Panc1 (cell line): ENCODE measurements around the gene TMEM81. TPM values are rescaled to one million over a fixed set of nuclear protein-coding genes. Genes with fewer than 3 reads are reported as not detected.

Experiments used
- ATAC-seq: fragments of 200-7000 bp; cut with Tn5 transposase; 2 replicates; pipeline ENCODE4 v1.9.1; 2020; ENCODE audit warnings: mild to moderate bottlenecking, moderate library complexity
- BruUV-seq: library from RNA; stranded (reverse); fragments of 400-500 nt; replicated peaks from 2 replicates; lab custom pipeline; 2021; lab: Mats Ljungman, UMichigan
- CTCF ChIA-PET: fragments of 300-600 bp; sonication (Branson Sonifier 250); formaldehyde crosslinking; loops from one replicate; lab custom pipeline; 2022; ENCODE audit warnings: antibody characterized with exemption; lab: Charles Lee
- POLR2A ChIA-PET: fragments of 300-600 bp; sonication (Branson Sonifier 250); formaldehyde crosslinking; loops from one replicate; lab custom pipeline; 2022; ENCODE audit warnings: antibody characterized with exemption; lab: Charles Lee
- DNase-seq: peaks from one replicate; pipeline ENCODE4 v3.0.0-alpha.2; 2010; ENCODE audit warnings: low read depth, low spot score
- H3K27ac ChIP-seq: 2 replicates; pipeline ENCODE4 v1.5.1; 2011; ENCODE audit warnings: mild to moderate bottlenecking, low read length, inconsistent platforms
- H3K27me3 ChIP-seq: fragments of 200-500 bp; sonication (Bioruptor generic); 2 replicates; pipeline ENCODE4 v1.6.0; 2014; ENCODE audit warnings: low read length, inconsistent platforms; ENCODE audit not compliant: control insufficient read depth, insufficient read depth
- H3K36me3 ChIP-seq: fragments of 200-500 bp; sonication (Bioruptor generic); 2 replicates; pipeline ENCODE4 v1.5.1; 2014; ENCODE audit warnings: inconsistent platforms, mild to moderate bottlenecking, low read length, moderate library complexity; ENCODE audit not compliant: control insufficient read depth, insufficient read depth
- H3K4me1 ChIP-seq: 2 replicates; pipeline ENCODE4 v1.5.1; 2011; ENCODE audit warnings: inconsistent platforms, mild to moderate bottlenecking, low read length, moderate library complexity; ENCODE audit not compliant: control insufficient read depth, insufficient read depth
- H3K4me3 ChIP-seq, 2 experiments: 2 replicates each; pipeline ENCODE4 v1.5.1; 2011 to 2012; ENCODE audit warnings: low read depth in 2 of 2, low read length in 2 of 2, mild to moderate bottlenecking in 2 of 2, inconsistent platforms in 1 of 2, moderate library complexity in 1 of 2
- H3K9me3 ChIP-seq: fragments of 200-500 bp; sonication (Bioruptor generic); 2 replicates; pipeline ENCODE4 v1.5.1; 2014; ENCODE audit warnings: low read depth, mild to moderate bottlenecking, inconsistent platforms, low read length, moderate library complexity; ENCODE audit not compliant: control insufficient read depth, insufficient read depth
- CTCF ChIP-seq: fragments of 450-650 bp; IDR thresholded peaks from 2 replicates; pipeline ENCODE4 v1.5.1; 2017; ENCODE audit warnings: mild to moderate bottlenecking
- POLR2AphosphoS5 ChIP-seq: IDR thresholded peaks from 2 replicates; pipeline ENCODE4 v1.6.1; 2012; ENCODE audit warnings: mild to moderate bottlenecking, low read depth, low read length, moderate library complexity
- REST ChIP-seq, 2 experiments: IDR thresholded peaks; 2 replicates each; pipeline ENCODE4 v1.6.1; 2011 to 2012; ENCODE audit warnings: low read depth in 2 of 2, control low read depth in 1 of 2, low read length in 1 of 2, mild to moderate bottlenecking in 1 of 2, moderate library complexity in 1 of 2; ENCODE audit not compliant: insufficient read depth in 1 of 2
- SIN3A ChIP-seq: IDR thresholded peaks from 2 replicates; pipeline ENCODE4 v1.6.1; 2012; ENCODE audit warnings: low read depth, mild to moderate bottlenecking, low read length, moderate library complexity, borderline replicate concordance; ENCODE audit not compliant: insufficient read depth
- TCF7L2 ChIP-seq: IDR thresholded peaks from 2 replicates; pipeline ENCODE4 v1.6.1; 2011; ENCODE audit warnings: mild to moderate bottlenecking, low read depth, low read length, inconsistent platforms
- in situ Hi-C: cut with HindIII; loops from 2 replicates; pipeline ENCODE4 v1.10.0; 2016; ENCODE audit warnings: low sequenced_read_pairs, low pct_unique_long_range_greater_than_20kb
- intact Hi-C: fragments of 100-400 bp; cut with micrococcal nuclease; formaldehyde crosslinking; loops from one replicate; pipeline ENCODE4 v1.10.0; 2022; ENCODE audit not compliant: unreplicated experiment
- total RNA-seq: library from RNA; stranded (reverse); gene quantifications from one replicate; pipeline ENCODE4 v1.2.1, GENCODE V29; 2021; ENCODE audit not compliant: unreplicated experiment

The TMEM81 gene
- total RNA-seq, 1 experiment from 2014 or later = 4.0 TPM

- H3K36me3 ChIP-seq = no peaks in the 10 kb centered on the region
- TF ChIP-seq CTCF (no peak), POLR2AphosphoS5 (no peak), TCF7L2 (no peak), SIN3A (no peak), REST (IDR thresholded peaks at IDR 0.05; ENCODE audit: insufficient read depth in 1 of 2, low read depth in 2 of 2, low read length in 1 of 2) (no peak)
- H3K4me3 ChIP-seq = no peak overlapping the region
- H3K27me3 ChIP-seq = peaks cover 15% of the 10 kb centered on the region; the same call in 1 of the 2 replicates
- H3K9me3 ChIP-seq = no peaks in the 10 kb centered on the region
- ChIA-PET CTCF (no interaction called here), POLR2A (no interaction called here)
- no peak overlapping the region for H3K27ac ChIP-seq
- ATAC-seq (no peak), DNase-seq (no peak)
- H3K4me1 ChIP-seq = no peaks in the 10 kb centered on the region
- BruUV-seq = no TSS peak
- in situ Hi-C loops (no loop called here), intact Hi-C loops (no loop called here)
Observed at GRCh38 chr1:205045146-205045545, 39.1 kb downstream of the TMEM81 start.

- no peak for ATAC-seq
- ChIA-PET CTCF (interaction anchor here (0.7 kb wide), 1 partner anchor 153 kb away, joined by 6 read pairs; no protein-coding TSS in a partner anchor), POLR2A (no interaction called here)
- H3K4me3 ChIP-seq = no peak overlapping the region
- no peak for TF ChIP-seq SIN3A
- no peak for TF ChIP-seq CTCF
- TF ChIP-seq REST (IDR thresholded peaks at IDR 0.05; ENCODE audit: insufficient read depth in 1 of 2, low read depth in 2 of 2, low read length in 1 of 2) = peak; percentile 83 to 85
- TF ChIP-seq POLR2AphosphoS5 = no peak
- no peak for TF ChIP-seq TCF7L2
- no peak for DNase-seq
- no TSS peak for BruUV-seq
- no peaks in the 10 kb centered on the region for H3K9me3 ChIP-seq
- no peaks in the 10 kb centered on the region for H3K4me1 ChIP-seq
- H3K36me3 ChIP-seq = no peaks in the 10 kb centered on the region
- H3K27me3 ChIP-seq = peaks cover 15% of the 10 kb centered on the region; the same call in 1 of the 2 replicates
- intact Hi-C loops = no loop called here
- in situ Hi-C loops = no loop called here
- H3K27ac ChIP-seq = no peak overlapping the region
Observed at GRCh38 chr1:205044741-205045140, 39.5 kb downstream of the TMEM81 start.
